Stimulated activated CD4-positive, alpha-beta T cell treated with anti-CD3 and anti-CD28 coated beads, Interleukin-12 subunit alpha, Interleukin-12 subunit beta, amount 100 ng/mL, for 24 hours (primary cell): ENCODE data around the gene FKBP3.
A peak's percentile ranks its signal among the peaks of the same experiment; 100 is the strongest.
"Not testable (repeated sequence)": the region's sequence is repeated elsewhere in the genome, so short reads cannot be mapped to it uniquely, and the experiment has no call there.

Source experiments
- DNase-seq, 2 experiments: peaks; one replicate each; pipeline ENCODE4 v3.0.0-alpha.2; 2020; ENCODE audit warnings: low read depth in 2 of 2

FKBP3 gene

GRCh38 chr14:45112896-45113781, 21.1 kb downstream of the FKBP3 start:
- no peak for DNase-seq

GRCh38 chr14:45104561-45104960, 29.7 kb downstream of the FKBP3 start:
- DNase-seq: no peak

DNA sequence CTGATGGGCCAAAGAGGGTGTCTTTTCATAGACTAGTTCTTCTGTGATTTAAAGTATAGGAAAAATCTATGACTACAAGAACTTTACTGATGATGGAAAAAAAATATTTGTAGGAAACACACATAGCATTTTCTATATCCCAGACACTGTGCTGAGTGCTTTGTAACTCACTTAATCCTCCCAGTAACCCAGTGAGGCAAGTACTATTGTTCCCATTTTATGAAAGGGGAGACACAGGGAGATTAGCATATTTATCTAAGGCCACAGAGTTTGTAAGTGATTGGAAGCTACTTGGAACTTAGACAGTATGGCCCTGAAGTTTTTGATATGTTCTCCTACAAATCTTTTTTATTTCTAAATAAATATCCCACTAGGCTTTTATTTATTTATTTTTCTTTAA, 30.5 kb downstream of the FKBP3 start:
- no peak for DNase-seq

- DNase-seq: no peak
Observed at GRCh38 chr14:45096218-45096617, 38.1 kb downstream of the FKBP3 start.

- no peak for DNase-seq
Observed at GRCh38 chr14:45095143-45095542, 39.1 kb downstream of the FKBP3 start.

DNA sequence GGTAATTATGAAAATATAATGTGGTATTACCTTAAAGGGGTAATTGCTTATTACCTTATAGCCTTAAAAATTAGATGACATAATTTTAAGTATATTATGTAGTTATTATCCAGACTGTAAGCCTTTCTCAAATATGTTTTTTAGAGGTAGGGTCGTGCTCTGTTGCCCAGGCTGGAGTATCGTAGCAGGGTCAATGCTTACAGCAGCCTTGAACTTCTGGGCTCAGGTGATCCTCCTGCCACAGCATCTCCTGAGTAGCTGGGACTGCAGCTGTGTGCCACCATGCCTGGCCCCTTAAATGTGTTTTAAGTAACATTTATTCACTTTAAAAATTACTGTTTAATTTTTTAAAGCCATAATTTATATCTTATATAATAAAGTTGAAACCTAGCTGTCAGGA, 40.0 kb downstream of the FKBP3 start:
- no peak for DNase-seq

DNA sequence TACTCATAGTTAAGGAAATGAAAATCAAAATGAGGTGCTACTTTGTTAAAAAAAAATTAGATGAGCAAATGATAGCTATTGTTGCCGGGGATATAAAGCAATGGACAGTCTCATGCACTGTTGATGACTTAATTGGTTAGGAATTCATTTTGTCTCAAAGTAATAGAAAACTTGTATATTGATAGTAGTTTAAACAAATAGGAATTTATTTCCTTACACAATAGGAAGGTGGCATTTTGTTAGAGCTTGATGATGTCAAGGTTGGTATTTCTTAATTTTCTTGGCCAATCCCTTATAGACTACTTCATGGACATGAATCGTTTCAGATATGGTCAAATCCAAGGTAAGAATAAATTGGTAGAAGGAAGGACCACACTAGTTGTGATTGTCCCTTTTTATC, 42.6 kb downstream of the FKBP3 start:
- DNase-seq: no peak

- no peak for DNase-seq
Observed at GRCh38 chr14:45089813-45090212, 44.5 kb downstream of the FKBP3 start.

- no peak for DNase-seq
Observed at GRCh38 chr14:45084946-45085346, 49.3 kb downstream of the FKBP3 start.

GRCh38 chr14:45083976-45084722, 50.1 kb downstream of the FKBP3 start, which contains the start of gene PRPF39:
Gene PRPF39, plus strand, starts transcription at chr14:45084116. Its CDS starts 11,124 bp downstream, at chr14:45095240.
- peak; percentile 88 to 90 for DNase-seq

GRCh38 chr14:45083617-45083975, 50.7 kb downstream of the FKBP3 start:
- no peak for DNase-seq

DNA sequence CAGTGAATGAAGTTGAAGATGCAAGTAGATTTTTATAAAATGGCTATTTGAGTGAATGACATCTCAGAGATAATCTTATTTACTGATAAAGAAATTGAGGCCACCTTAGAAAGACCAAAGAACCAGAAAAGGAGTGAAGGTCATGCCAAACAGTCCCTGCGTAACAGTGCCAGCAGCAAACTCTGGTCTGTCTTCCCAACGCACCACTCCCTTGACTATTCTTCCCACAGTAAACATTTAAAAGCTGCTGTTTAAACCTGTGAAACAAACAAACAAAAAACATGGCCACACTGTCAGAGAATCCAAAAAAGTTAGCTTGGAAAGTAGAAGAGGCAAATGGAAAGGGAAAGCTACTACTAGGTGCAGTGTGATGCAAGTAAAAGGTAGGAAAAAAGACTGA, 51.9 kb downstream of the FKBP3 start:
- DNase-seq: no peak

DNA sequence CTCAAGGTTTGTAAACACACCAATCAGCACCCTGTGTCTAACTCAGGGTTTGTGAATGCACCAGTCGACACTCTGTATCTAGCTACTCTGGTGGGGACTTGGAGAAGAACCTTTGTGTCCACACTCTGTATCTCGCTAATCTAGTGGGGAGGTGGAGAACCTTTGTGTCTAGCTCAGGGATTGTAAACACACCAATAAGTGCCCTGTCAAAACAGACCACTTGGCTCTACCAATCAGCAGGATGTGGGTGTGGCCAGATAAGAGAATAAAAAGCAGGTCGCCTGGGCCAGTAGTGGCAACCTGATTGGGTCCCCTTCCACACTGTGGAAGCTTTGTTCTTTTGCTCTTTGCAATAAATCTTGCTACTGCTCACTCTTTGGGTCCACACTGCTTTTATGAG, 53.2 kb downstream of the FKBP3 start:
- DNase-seq: not testable (repeated sequence)

- not testable (repeated sequence) for DNase-seq
Observed at GRCh38 chr14:45080416-45080968, 53.8 kb downstream of the FKBP3 start.

- no peak for DNase-seq
Observed at GRCh38 chr14:45078323-45078722, 56.0 kb downstream of the FKBP3 start.

DNA sequence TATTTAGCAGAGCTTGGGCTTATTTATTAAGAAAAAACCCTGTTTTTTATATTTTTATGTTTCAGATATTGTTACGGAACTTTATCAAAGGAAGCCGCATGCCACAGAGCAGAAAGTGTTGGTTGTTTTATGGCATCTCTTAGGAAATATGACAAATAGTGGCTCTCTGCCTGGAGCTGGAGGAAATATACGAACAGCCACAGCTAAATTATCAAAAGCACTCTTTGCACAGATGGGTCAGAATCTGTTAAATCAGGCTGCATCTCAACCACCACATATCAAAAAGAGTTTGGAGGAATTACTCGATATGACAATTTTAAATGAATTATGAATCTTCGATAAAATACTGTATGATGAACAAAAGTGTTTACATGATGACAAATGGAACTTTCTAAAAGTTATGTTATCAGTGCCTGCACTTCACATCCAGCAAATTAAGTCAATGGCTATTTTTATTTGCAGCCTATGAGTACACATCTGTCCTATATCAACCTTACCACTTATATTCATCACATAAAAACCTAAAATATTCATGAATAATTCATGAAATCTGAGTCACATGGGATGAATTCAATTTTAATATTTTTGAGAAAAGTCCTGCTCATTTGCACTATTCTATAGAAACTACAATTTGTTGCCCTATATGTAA, 60.9 kb downstream of the FKBP3 start:
- DNase-seq: no peak

DNA sequence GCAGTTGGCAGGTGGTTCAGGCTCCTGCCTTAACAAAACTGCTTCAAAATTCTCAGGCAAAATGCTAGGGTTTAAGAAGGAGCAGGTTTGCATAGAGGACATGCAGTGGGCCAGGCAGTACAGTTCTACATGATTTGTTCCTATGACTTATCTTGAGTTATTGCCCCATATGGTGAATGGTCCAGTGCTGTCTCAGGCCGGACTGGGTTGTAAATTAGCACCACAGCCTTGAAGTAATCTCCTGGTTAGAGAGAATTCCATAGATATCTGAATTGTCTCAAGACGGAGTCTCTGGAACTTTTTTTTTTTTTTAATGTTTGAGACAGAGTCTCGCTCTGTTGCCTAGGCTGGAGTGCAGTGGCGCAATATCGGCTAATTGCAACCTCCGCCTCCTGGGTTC, 62.2 kb downstream of the FKBP3 start:
- DNase-seq: no peak

GRCh38 chr14:45070215-45070614, 64.1 kb downstream of the FKBP3 start:
- no peak for DNase-seq

- DNase-seq: no peak
Observed at GRCh38 chr14:45068396-45068795, 65.9 kb downstream of the FKBP3 start.

DNA sequence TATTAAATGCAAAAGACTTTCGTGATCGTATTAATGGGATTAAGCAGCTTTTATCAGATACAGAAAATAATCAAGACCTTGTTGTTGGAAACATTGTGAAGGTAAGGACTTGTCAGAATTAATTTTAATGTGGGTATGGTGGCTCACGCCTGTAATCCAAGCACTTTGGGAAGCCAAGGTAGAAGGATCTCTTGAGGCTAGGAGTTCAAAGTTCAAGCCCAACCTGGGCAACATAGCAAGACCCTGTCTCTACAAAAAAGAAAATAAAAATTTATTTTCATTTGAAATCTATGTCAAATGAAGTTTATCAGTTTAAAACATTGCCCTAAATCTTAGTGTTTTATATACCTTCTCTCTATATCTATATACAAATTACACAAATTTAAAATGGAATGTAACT, 67.6 kb downstream of the FKBP3 start:
- no peak for DNase-seq

DNA sequence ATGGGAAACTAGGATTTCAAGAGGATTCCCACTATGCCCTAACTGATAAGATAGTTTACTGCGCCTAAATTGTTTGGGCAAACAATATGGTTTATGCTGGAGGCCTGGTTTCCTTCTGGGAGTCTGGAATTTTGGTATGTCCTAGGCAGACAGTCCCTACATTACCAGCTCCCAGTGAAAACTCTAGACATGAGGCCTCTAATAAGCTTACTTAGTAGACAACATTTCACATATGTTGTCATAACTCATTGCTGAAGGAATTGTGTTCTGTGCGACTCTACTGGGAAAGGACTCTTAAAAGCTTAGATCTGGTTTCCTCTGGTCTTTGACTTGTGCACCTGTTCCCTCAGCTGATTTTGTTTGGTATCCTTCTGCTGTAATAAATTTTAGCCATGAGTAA, 68.3 kb downstream of the FKBP3 start:
- no peak for DNase-seq
